GM12892 (cell line): ENCODE data around the gene MYO5A. TPM values are rescaled to one million over a fixed set of nuclear protein-coding genes. Genes with fewer than 3 reads are reported as not detected.
"Not testable (repeated sequence)": the region's sequence is repeated elsewhere in the genome, so short reads cannot be mapped to it uniquely, and the experiment has no call there.

ENCODE experiments used
- DNase-seq: peaks from one replicate; pipeline ENCODE4 v3.0.0; 2011; ENCODE audit not compliant: insufficient read length
- FAIRE-seq: peaks from 2 replicates; lab custom pipeline; 2011; peaks lifted over from hg19 to GRCh38; lab: Jason Lieb, UNC
- POLR2A ChIP-seq: IDR thresholded peaks from 2 replicates; pipeline ENCODE4 v1.6.1; 2011; ENCODE audit warnings: low read depth, low read length, control low read depth
- POLR2AphosphoS5 ChIP-seq: IDR thresholded peaks from 2 replicates; pipeline ENCODE4 v1.6.1; 2011; ENCODE audit warnings: low read depth, low read length, control low read depth
- TAF1 ChIP-seq: IDR thresholded peaks from 2 replicates; pipeline ENCODE4 v1.6.1; 2011; ENCODE audit warnings: low read depth, mild to moderate bottlenecking, control low read depth, low read length, borderline replicate concordance
- polyA plus RNA-seq: library from polyadenylated mRNA; unstranded; fragments of >200 nt; gene quantifications from one replicate; pipeline ENCODE4 v1.2.1, GENCODE V29; 2012; ENCODE audit warnings: missing spikeins, inconsistent platforms; ENCODE audit not compliant: missing spikeins

The MYO5A gene
- 16.9 TPM for polyA plus RNA-seq

GRCh38 chr15:52528564-52529340, at the start of gene MYO5A:
Gene MYO5A (minus strand): TSS chr15:52528880. CDS start chr15:52528806, 74 bp downstream.
- peak; percentile 72 for DNase-seq
- FAIRE-seq = peak; percentile 82

GRCh38 chr15:52576692-52577091, 48.0 kb upstream of the MYO5A start:
- FAIRE-seq = no peak
- TF ChIP-seq POLR2A (no peak), POLR2AphosphoS5 (no peak), TAF1 (no peak)

More at GRCh38 chr15:52528564-52529340, at the start of gene MYO5A:
- TF ChIP-seq POLR2A (peak; percentile 65; the same call in 1 of the 2 replicates), POLR2AphosphoS5 (no peak), TAF1 (no peak)

GRCh38 chr15:52575573-52575972, 46.9 kb upstream of the MYO5A start:
- not testable (repeated sequence) for FAIRE-seq, DNase-seq

More at GRCh38 chr15:52576692-52577091, 48.0 kb upstream of the MYO5A start:
- DNase-seq = no peak

GRCh38 chr15:52575072-52575471, 46.4 kb upstream of the MYO5A start:
- no peak for TF ChIP-seq TAF1
- no peak for TF ChIP-seq POLR2A
- no peak for TF ChIP-seq POLR2AphosphoS5
- FAIRE-seq (no peak), DNase-seq (no peak)

- not testable (repeated sequence) for FAIRE-seq, DNase-seq
Observed at GRCh38 chr15:52574623-52575022, 45.9 kb upstream of the MYO5A start.

- TF ChIP-seq POLR2A (peak; percentile 79), POLR2AphosphoS5 (peak; percentile 77), TAF1 (peak; percentile 13; the same call in 1 of the 2 replicates)
- FAIRE-seq (peak; percentile 96), DNase-seq (peak; percentile 73)
Observed at GRCh38 chr15:52568601-52569585, 40.2 kb upstream of the MYO5A start, which contains the start of gene ARPP19. Gene ARPP19 (minus strand): TSS chr15:52569030. CDS start chr15:52568892, 138 bp downstream.

- TF ChIP-seq POLR2AphosphoS5 = no peak
- no peak for TF ChIP-seq TAF1
- no peak for TF ChIP-seq POLR2A
- FAIRE-seq (peak; percentile 46), DNase-seq (no peak)
Observed at GRCh38 chr15:52567871-52568600, 39.4 kb upstream of the MYO5A start.

GRCh38 chr15:52566889-52567288, 38.2 kb upstream of the MYO5A start:
- DNase-seq (no peak), FAIRE-seq (no peak)
- TF ChIP-seq POLR2AphosphoS5 = no peak
- no peak for TF ChIP-seq POLR2A
- no peak for TF ChIP-seq TAF1

- peak; percentile 27 for FAIRE-seq
- DNase-seq = not testable (repeated sequence)
Observed at GRCh38 chr15:52565417-52566358, 37.0 kb upstream of the MYO5A start.

GRCh38 chr15:52563501-52564060, 34.9 kb upstream of the MYO5A start:
- no peak for TF ChIP-seq TAF1
- no peak for FAIRE-seq

GRCh38 chr15:52559575-52559974, 30.9 kb upstream of the MYO5A start:
- TF ChIP-seq POLR2AphosphoS5 (no peak), POLR2A (no peak), TAF1 (no peak)
- FAIRE-seq (no peak), DNase-seq (no peak)

More at GRCh38 chr15:52563501-52564060, 34.9 kb upstream of the MYO5A start:
- DNase-seq = no peak
